Panc1 (cell line): Measurements from ENCODE around the gene TIAM2.

ENCODE experiments used
- CTCF ChIP-seq: fragments of 450-650 bp; IDR thresholded peaks from 2 replicates; pipeline ENCODE4 v1.5.1; 2017; ENCODE audit warnings: mild to moderate bottlenecking
- REST ChIP-seq, 2 experiments: IDR thresholded peaks; 2 replicates each; pipeline ENCODE4 v1.6.1; 2011 to 2012; ENCODE audit warnings: low read depth in 2 of 2, control low read depth in 1 of 2, low read length in 1 of 2, mild to moderate bottlenecking in 1 of 2, moderate library complexity in 1 of 2; ENCODE audit not compliant: insufficient read depth in 1 of 2

GRCh38 chr6:155247618-155248007 is 252.5 kb downstream of the TIAM2 start:
- TF ChIP-seq CTCF (no peak), REST (IDR thresholded peaks at IDR 0.05; ENCODE audit: insufficient read depth in 1 of 2, low read depth in 2 of 2, low read length in 1 of 2) (no peak)
